ENCODE measurements around the gene CLDN5.

DNA sequence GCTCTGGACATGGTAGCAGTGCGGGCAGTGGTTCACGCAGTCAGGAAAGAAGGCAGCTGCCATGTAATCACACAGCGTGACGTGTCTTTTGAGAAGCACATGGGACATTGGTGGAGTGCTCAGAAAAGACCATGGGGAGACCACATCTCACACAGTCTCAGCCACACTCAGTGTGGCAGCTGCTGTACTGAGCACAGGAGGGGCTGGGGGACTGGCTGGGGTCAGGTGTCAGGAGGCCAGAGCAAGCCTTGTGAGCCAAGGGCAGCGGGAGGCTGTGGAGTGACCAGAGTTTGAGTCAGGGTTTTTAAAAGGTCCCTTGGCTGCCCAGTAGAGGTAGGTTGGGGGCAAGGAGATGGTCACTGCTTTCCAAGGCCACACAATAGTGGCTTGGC lies 18.5 kb downstream of the CLDN5 start:
- no peak for TF ChIP-seq EZH2 (IDR thresholded peaks at IDR 0.05; ENCODE audit: borderline replicate concordance, low read depth, low read length, severe bottlenecking)
- TF ChIP-seq, protein P1, sequence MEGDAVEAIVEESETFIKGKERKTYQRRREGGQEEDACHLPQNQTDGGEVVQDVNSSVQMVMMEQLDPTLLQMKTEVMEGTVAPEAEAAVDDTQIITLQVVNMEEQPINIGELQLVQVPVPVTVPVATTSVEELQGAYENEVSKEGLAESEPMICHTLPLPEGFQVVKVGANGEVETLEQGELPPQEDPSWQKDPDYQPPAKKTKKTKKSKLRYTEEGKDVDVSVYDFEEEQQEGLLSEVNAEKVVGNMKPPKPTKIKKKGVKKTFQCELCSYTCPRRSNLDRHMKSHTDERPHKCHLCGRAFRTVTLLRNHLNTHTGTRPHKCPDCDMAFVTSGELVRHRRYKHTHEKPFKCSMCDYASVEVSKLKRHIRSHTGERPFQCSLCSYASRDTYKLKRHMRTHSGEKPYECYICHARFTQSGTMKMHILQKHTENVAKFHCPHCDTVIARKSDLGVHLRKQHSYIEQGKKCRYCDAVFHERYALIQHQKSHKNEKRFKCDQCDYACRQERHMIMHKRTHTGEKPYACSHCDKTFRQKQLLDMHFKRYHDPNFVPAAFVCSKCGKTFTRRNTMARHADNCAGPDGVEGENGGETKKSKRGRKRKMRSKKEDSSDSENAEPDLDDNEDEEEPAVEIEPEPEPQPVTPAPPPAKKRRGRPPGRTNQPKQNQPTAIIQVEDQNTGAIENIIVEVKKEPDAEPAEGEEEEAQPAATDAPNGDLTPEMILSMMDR (IDR thresholded peaks at IDR 0.05; ENCODE audit: borderline replicate concordance, extremely low read depth, low read length, poor library complexity, severe bottlenecking), result no peak

Data from DND-41 (cell line).